Thymus (tissue), 11 donors: ENCODE data around the gene MRPL34. TPM values are rescaled to one million over a fixed set of nuclear protein-coding genes. Genes with fewer than 3 reads are reported as not detected.

ENCODE experiments used
- DNase-seq, 9 donors: peaks; one replicate each; pipeline ENCODE4 v3.0.0-alpha.2; 2013; ENCODE audit warnings: low spot score in 9 of 9, low read depth in 6 of 9, missing footprints in 1 of 9
- H3K27ac ChIP-seq, 2 donors: one replicate each; pipeline ENCODE4 v1.5.1; 2013; ENCODE audit warnings: control low read depth in 1 of 2, low read depth in 1 of 2, low read length in 1 of 2, mild to moderate bottlenecking in 1 of 2, moderate library complexity in 1 of 2
- H3K27me3 ChIP-seq, 2 donors: one replicate each; pipeline ENCODE4 v1.5.1; 2013; ENCODE audit warnings: low read length in 1 of 2; ENCODE audit not compliant: control insufficient read depth in 2 of 2, insufficient read depth in 1 of 2
- H3K36me3 ChIP-seq, 2 donors: one replicate each; pipeline ENCODE4 v1.5.1; 2013; ENCODE audit warnings: low read length in 1 of 2, mild to moderate bottlenecking in 1 of 2, moderate library complexity in 1 of 2; ENCODE audit not compliant: control insufficient read depth in 2 of 2, insufficient read depth in 2 of 2
- H3K4me1 ChIP-seq, 2 donors: one replicate each; pipeline ENCODE4 v1.5.1; 2013; ENCODE audit warnings: low read length in 2 of 2; ENCODE audit not compliant: control insufficient read depth in 2 of 2, insufficient read depth in 2 of 2
- H3K4me3 ChIP-seq, 2 donors: one replicate each; pipeline ENCODE4 v1.5.1; 2013; ENCODE audit warnings: low read length in 2 of 2, control low read depth in 1 of 2, mild to moderate bottlenecking in 1 of 2
- H3K9me3 ChIP-seq, 2 donors: one replicate each; pipeline ENCODE4 v1.5.1; 2013; ENCODE audit warnings: low read length in 1 of 2, mild to moderate bottlenecking in 1 of 2; ENCODE audit not compliant: control insufficient read depth in 2 of 2, insufficient read depth in 1 of 2
- WGBS: extraction: QIAGEN DNeasy Blood & Tissue Kit; methylation state at CpG from one replicate; pipeline ENCODE4 v1.1.7; 2013; 5-methylcytosine and 5-hydroxymethylcytosine counted together
- polyA plus RNA-seq: library from polyadenylated mRNA; stranded (reverse); fragments of 200-250 nt; gene quantifications from one replicate; pipeline ENCODE4 v1.2.3, GENCODE V29; 2013
- total RNA-seq: library from RNA; stranded (reverse); fragments of 120-200 nt; gene quantifications from one replicate; pipeline ENCODE4 v1.2.4, GENCODE V29; 2013
- donor health status: healthy.

Gene MRPL34
- total and polyA plus RNA-seq, 2 donors, result 78.3 to 123 TPM

GRCh38 chr19:17303940-17304267, 1.8 kb upstream of the MRPL34 start:
- Histone ChIP-seq H3K9me3 (peaks cover 0 to 2% of the 10 kb centered on the region in 2 donors), H3K27ac (peak overlapping the region in 1 of 2 donors; percentile 38), H3K36me3 (peaks cover 0 to 12% of the 10 kb centered on the region in 2 donors), H3K4me1 (peaks cover 20 to 45% of the 10 kb centered on the region in 2 donors), H3K27me3 (no peaks in the 10 kb centered on the region), H3K4me3 (no peak overlapping the region)
- DNase-seq, result no peak
- WGBS, result 90% methylated on average over 12 of the region's 12 CpGs

- peaks cover 0 to 2% of the 10 kb centered on the region in 2 donors for H3K9me3 ChIP-seq
- peaks cover 20 to 48% of the 10 kb centered on the region in 2 donors for H3K4me1 ChIP-seq
- peak overlapping the region in 1 of 2 donors; percentile 58 for H3K4me3 ChIP-seq
- H3K27ac ChIP-seq, result peak overlapping the region; percentile 90 to 92
- no peak for DNase-seq
- H3K27me3 ChIP-seq, result no peaks in the 10 kb centered on the region
- WGBS, result 94% methylated on average over 12 of the region's 12 CpGs
- H3K36me3 ChIP-seq, result peaks cover 0 to 12% of the 10 kb centered on the region in 2 donors
These were observed 1.1 kb upstream of the MRPL34 start for GRCh38 chr19:17304386-17305215.

- H3K4me1 ChIP-seq, result peaks cover 23 to 53% of the 10 kb centered on the region in 2 donors
These were observed 506 bp upstream of the MRPL34 start for GRCh38 chr19:17305216-17305516.

GRCh38 chr19:17306285-17306714, 628 bp downstream of the MRPL34 start:
- peak in 1 of 9 donors; percentile 45 for DNase-seq
- no peaks in the 10 kb centered on the region for H3K27me3 ChIP-seq
- H3K27ac ChIP-seq, result peak overlapping the region; percentile 90 to 96
- peak overlapping the region; percentile 58 to 64 for H3K4me3 ChIP-seq
- H3K4me1 ChIP-seq, result peaks cover 31 to 60% of the 10 kb centered on the region in 2 donors
- H3K9me3 ChIP-seq, result peaks cover 0 to 2% of the 10 kb centered on the region in 2 donors
- H3K36me3 ChIP-seq, result peaks cover 0 to 2% of the 10 kb centered on the region in 2 donors
- 11% methylated on average over 28 of the region's 28 CpGs for WGBS

More at GRCh38 chr19:17305216-17305516, 506 bp upstream of the MRPL34 start:
- Histone ChIP-seq H3K4me3 (peak overlapping the region; percentile 58 to 64), H3K36me3 (peaks cover 0 to 12% of the 10 kb centered on the region in 2 donors), H3K27me3 (no peaks in the 10 kb centered on the region), H3K9me3 (peaks cover 0 to 2% of the 10 kb centered on the region in 2 donors), H3K27ac (peak overlapping the region; percentile 90 to 92)
- DNase-seq, result no peak
- 4% methylated on average over 7 of the region's 7 CpGs for WGBS

- WGBS, result 98% methylated on average over 8 of the region's 8 CpGs
- DNase-seq, result no peak
- no peak overlapping the region for H3K27ac ChIP-seq
- H3K27me3 ChIP-seq, result no peaks in the 10 kb centered on the region
- H3K9me3 ChIP-seq, result peaks cover 0 to 2% of the 10 kb centered on the region in 2 donors
- H3K4me3 ChIP-seq, result no peak overlapping the region
- H3K4me1 ChIP-seq, result peaks cover 25 to 50% of the 10 kb centered on the region in 2 donors
- H3K36me3 ChIP-seq, result peaks cover 11% of the 10 kb centered on the region in 2 donors
These were observed 2.3 kb downstream of the MRPL34 start for GRCh38 chr19:17307876-17308377.

- peak within 1 kb of the TSS; percentile 80 to 94 for H3K4me3 ChIP-seq
- H3K36me3 ChIP-seq, result peaks cover 20 to 26% of the 10 kb centered on the region in 2 donors
- no peaks in the 10 kb centered on the region for H3K27me3 ChIP-seq
- peaks cover 0 to 2% of the 10 kb centered on the region in 2 donors for H3K9me3 ChIP-seq
- H3K27ac ChIP-seq, result peak within 1 kb of the TSS; percentile 48 to 75
- DNase-seq, result peak; percentile 96 to 100 (median 99)
- under 1% methylated on average over 46 of the region's 46 CpGs for WGBS
- H3K4me1 ChIP-seq, result peaks cover 19 to 38% of the 10 kb centered on the region in 2 donors
These were observed 3.7 kb downstream of the MRPL34 start, which contains the start of gene DDA1 for GRCh38 chr19:17309198-17309964. Gene DDA1, plus strand, starts transcription at chr19:17309563. Its CDS starts 92 bp downstream, at chr19:17309655.

- Histone ChIP-seq H3K4me3 (peak overlapping the region; percentile 80 to 94), H3K27ac (peak overlapping the region; percentile 48 to 75), H3K27me3 (no peaks in the 10 kb centered on the region), H3K9me3 (peaks cover 0 to 2% of the 10 kb centered on the region in 2 donors), H3K4me1 (peaks cover 13 to 32% of the 10 kb centered on the region in 2 donors), H3K36me3 (peaks cover 25 to 31% of the 10 kb centered on the region in 2 donors)
- no peak for DNase-seq
- WGBS, result 11% methylated on average over 23 of the region's 23 CpGs
These were observed 4.3 kb downstream of the MRPL34 start for GRCh38 chr19:17309965-17310461.

- Histone ChIP-seq H3K4me1 (peaks cover 11 to 20% of the 10 kb centered on the region in 2 donors), H3K36me3 (peaks cover 35 to 42% of the 10 kb centered on the region in 2 donors), H3K27me3 (no peaks in the 10 kb centered on the region), H3K4me3 (no peak overlapping the region), H3K27ac (no peak overlapping the region), H3K9me3 (no peaks in the 10 kb centered on the region)
- DNase-seq, result no peak
- 87% methylated on average over 11 of the region's 11 CpGs for WGBS
These were observed 6.0 kb downstream of the MRPL34 start for GRCh38 chr19:17311455-17312188.
